ENCODE measurements around the gene CASP4.

CASP4 gene

DNA sequence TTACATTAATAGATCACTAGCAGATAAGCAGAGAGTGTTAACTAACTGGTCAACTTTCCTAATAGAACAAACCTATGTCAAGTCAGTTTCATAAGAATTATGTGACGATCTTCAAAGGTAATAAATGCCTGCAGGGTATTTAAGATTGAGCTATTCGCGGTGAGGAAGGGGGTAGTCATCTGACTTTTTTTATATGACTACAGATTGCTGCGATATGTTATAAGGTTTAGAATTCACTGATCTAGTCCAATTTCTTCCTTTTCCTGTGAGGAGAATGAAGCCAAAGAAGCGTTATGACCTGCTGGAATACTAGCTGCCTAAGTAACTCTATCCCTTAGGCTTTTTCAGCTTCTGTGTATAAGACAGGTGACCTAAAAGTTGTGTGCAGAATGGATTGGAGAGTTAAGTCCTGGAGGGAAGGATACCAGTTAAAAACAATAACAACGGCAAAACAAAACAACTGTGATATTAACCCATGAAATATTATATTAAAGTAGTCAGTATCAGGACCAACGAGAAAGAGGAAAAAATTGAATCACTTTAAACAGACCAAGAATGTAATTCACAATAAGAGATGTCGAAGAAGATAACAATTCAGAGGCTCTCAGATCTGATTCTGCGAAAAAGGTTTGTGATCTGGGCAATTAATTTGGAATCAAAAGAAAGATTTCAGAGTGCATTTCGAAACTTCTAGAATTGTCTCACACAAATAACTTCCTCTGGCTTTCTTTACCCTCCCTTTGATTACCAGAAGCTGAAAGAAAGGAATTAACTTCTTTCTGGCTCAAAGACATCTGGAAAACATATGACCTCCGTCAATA, 630 bp downstream of the CASP4 start:
- Mint-ChIP-seq H3K4me3 (no peak overlapping the region), H3K36me3 (ENCODE audit: low read depth) (no peaks in the 10 kb centered on the region), H3K27ac (no peak overlapping the region), H3K9me3 (peaks cover 32% of the 10 kb centered on the region), H3K4me1 (peaks cover 16% of the 10 kb centered on the region), H3K27me3 (ENCODE audit: low read depth, poor library complexity) (no peaks in the 10 kb centered on the region)
- no peak for TF ChIP-seq CTCF (IDR thresholded peaks at IDR 0.05)
- no peak for DNase-seq

GRCh38 chr11:104965735-104966134, 2.6 kb downstream of the CASP4 start:
- Mint-ChIP-seq H3K36me3 (ENCODE audit: low read depth) (no peaks in the 10 kb centered on the region), H3K4me3 (no peak overlapping the region), H3K27me3 (ENCODE audit: low read depth, poor library complexity) (no peaks in the 10 kb centered on the region), H3K9me3 (peaks cover 23% of the 10 kb centered on the region), H3K27ac (no peak overlapping the region), H3K4me1 (peaks cover 16% of the 10 kb centered on the region)
- DNase-seq, result no peak
- TF ChIP-seq CTCF (IDR thresholded peaks at IDR 0.05), result no peak

DNA sequence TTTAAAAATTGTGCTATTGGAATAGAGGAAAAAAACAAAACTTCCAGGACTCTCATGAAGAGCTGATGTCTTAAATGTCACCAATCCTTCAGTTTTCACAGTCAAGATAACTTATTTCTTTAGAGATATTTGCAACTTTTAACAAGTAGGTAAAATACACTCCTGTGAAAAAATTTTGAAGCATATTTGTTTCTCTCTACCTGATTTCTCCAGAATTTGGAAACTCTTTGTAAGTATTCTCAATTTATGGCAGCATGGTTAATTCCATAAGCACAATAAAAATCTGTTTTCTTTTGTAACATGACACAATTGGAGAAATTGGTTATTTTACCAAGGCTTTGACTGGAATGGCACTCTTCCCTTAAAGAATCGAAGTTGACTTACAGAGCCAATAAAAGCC, 4.1 kb downstream of the CASP4 start:
- H3K27me3 Mint-ChIP-seq (ENCODE audit: low read depth, poor library complexity), result no peaks in the 10 kb centered on the region
- H3K4me1 Mint-ChIP-seq, result peaks cover 16% of the 10 kb centered on the region
- no peaks in the 10 kb centered on the region for H3K36me3 Mint-ChIP-seq (ENCODE audit: low read depth)
- no peak for TF ChIP-seq CTCF (IDR thresholded peaks at IDR 0.05)
- H3K9me3 Mint-ChIP-seq, result peaks cover 23% of the 10 kb centered on the region
- no peak for DNase-seq
- H3K27ac Mint-ChIP-seq, result no peak overlapping the region
- H3K4me3 Mint-ChIP-seq, result no peak overlapping the region

- H3K36me3 Mint-ChIP-seq (ENCODE audit: low read depth), result no peaks in the 10 kb centered on the region
- TF ChIP-seq CTCF (IDR thresholded peaks at IDR 0.05), result no peak
- no peaks in the 10 kb centered on the region for H3K27me3 Mint-ChIP-seq (ENCODE audit: low read depth, poor library complexity)
- H3K4me3 Mint-ChIP-seq, result no peak overlapping the region
- H3K4me1 Mint-ChIP-seq, result peaks cover 4% of the 10 kb centered on the region
- no peak overlapping the region for H3K27ac Mint-ChIP-seq
- no peak for DNase-seq
- peaks cover 23% of the 10 kb centered on the region for H3K9me3 Mint-ChIP-seq
These were observed 5.5 kb downstream of the CASP4 start for GRCh38 chr11:104962852-104963251.

DNA sequence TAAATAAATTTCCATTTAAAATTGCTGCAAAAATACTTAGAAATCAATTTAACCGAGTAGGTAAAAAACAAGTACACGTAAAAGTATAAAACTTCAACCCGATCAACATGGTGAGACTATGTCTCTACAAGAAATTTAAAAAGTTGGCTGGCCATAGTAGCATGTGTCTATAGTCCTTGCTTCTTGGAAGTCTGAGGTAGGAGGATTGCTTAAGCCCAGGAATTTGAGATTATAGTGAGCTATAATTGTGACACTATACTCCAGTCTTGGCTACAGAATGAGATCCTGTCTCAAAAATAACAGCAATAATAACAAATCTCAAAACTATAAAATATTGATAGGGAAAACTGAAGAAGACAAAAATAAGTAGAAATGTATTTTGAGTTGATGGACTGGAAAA, 11.1 kb downstream of the CASP4 start:
- no peaks in the 10 kb centered on the region for H3K9me3 Mint-ChIP-seq
- TF ChIP-seq CTCF (IDR thresholded peaks at IDR 0.05), result no peak
- H3K4me1 Mint-ChIP-seq, result no peaks in the 10 kb centered on the region
- no peak overlapping the region for H3K27ac Mint-ChIP-seq
- DNase-seq, result no peak
- H3K27me3 Mint-ChIP-seq (ENCODE audit: low read depth, poor library complexity), result no peaks in the 10 kb centered on the region
- H3K36me3 Mint-ChIP-seq (ENCODE audit: low read depth), result no peaks in the 10 kb centered on the region
- H3K4me3 Mint-ChIP-seq, result no peak overlapping the region

DNA sequence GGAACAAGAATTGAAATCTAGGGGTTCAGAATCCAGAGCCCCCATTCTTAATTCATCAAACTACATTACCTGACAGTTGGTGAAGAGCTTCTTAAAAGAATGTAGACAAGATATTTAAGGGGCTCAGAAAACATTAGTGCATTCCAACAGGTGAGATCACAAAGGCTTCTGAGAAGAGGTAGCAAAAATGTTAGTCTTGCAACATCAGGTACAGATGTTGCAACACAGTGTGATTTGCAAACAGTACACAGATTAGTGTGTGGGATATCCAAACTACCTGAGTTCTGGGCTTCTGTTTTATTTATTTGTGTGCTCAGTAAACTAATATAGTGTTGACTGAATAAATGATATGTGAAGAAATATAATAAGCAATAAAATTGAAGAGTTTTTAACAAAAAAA, 11.8 kb downstream of the CASP4 start:
- no peak overlapping the region for H3K4me3 Mint-ChIP-seq
- H3K36me3 Mint-ChIP-seq (ENCODE audit: low read depth), result no peaks in the 10 kb centered on the region
- no peak for TF ChIP-seq CTCF (IDR thresholded peaks at IDR 0.05)
- no peaks in the 10 kb centered on the region for H3K27me3 Mint-ChIP-seq (ENCODE audit: low read depth, poor library complexity)
- H3K27ac Mint-ChIP-seq, result no peak overlapping the region
- DNase-seq, result no peak
- no peaks in the 10 kb centered on the region for H3K4me1 Mint-ChIP-seq
- no peaks in the 10 kb centered on the region for H3K9me3 Mint-ChIP-seq

Measured in nephron progenitor cell (in vitro differentiated cells).